Astrocyte of the hippocampus (primary cell): ENCODE data around the gene TPSG1.
"Not testable (repeated sequence)": the region's sequence is repeated elsewhere in the genome, so short reads cannot be mapped to it uniquely, and the experiment has no call there.

Source experiments
- DNase-seq: peaks from one replicate; pipeline ENCODE4 v3.0.0; 2011; ENCODE audit warnings: low read depth, low spot score

Gene TPSG1

GRCh38 chr16:1225051-1225451 is at the start of gene TPSG1:
TPSG1 (minus strand) TSS chr16:1225268; CDS start chr16:1225252, 16 bp downstream.
- no peak for DNase-seq

GRCh38 chr16:1274767-1275166 is 49.7 kb upstream of the TPSG1 start:
- no peak for DNase-seq

GRCh38 chr16:1273816-1274215 is 48.7 kb upstream of the TPSG1 start:
- no peak for DNase-seq

GRCh38 chr16:1272453-1273198 is 47.6 kb upstream of the TPSG1 start:
- no peak for DNase-seq

- peak; percentile 66 for DNase-seq
These were observed 46.8 kb upstream of the TPSG1 start for GRCh38 chr16:1271724-1272413.

- DNase-seq = no peak
These were observed 46.3 kb upstream of the TPSG1 start for GRCh38 chr16:1271380-1271723.

- DNase-seq = not testable (repeated sequence)
These were observed 44.4 kb upstream of the TPSG1 start for GRCh38 chr16:1269418-1269817.

GRCh38 chr16:1265826-1266225 is 40.8 kb upstream of the TPSG1 start:
- DNase-seq = no peak

- DNase-seq = no peak
These were observed 40.1 kb upstream of the TPSG1 start for GRCh38 chr16:1265090-1265630.

- no peak for DNase-seq
These were observed 39.4 kb upstream of the TPSG1 start for GRCh38 chr16:1264345-1265089.

- DNase-seq = no peak
These were observed 38.7 kb upstream of the TPSG1 start for GRCh38 chr16:1263591-1264344.

GRCh38 chr16:1262846-1263221 is 37.8 kb upstream of the TPSG1 start:
- DNase-seq = no peak

GRCh38 chr16:1262210-1262845 is 37.3 kb upstream of the TPSG1 start:
- no peak for DNase-seq

GRCh38 chr16:1261131-1261892 is 36.2 kb upstream of the TPSG1 start:
- no peak for DNase-seq

GRCh38 chr16:1260101-1260680 is 35.1 kb upstream of the TPSG1 start:
- no peak for DNase-seq

GRCh38 chr16:1259760-1260068 is 34.6 kb upstream of the TPSG1 start:
- no peak for DNase-seq

GRCh38 chr16:1258906-1259759 is 34.1 kb upstream of the TPSG1 start:
- DNase-seq = no peak

- no peak for DNase-seq
These were observed 33.1 kb upstream of the TPSG1 start for GRCh38 chr16:1258225-1258600.

GRCh38 chr16:1257561-1258224 is 32.6 kb upstream of the TPSG1 start:
- DNase-seq = no peak
